Mesenteric fat pad (tissue), 1 donor: ENCODE data around the gene ADH1B. TPM values are rescaled to one million over a fixed set of nuclear protein-coding genes. Genes with fewer than 3 reads are reported as not detected.

Source experiments
- total RNA-seq: library from RNA; stranded (reverse); fragmentation: NEBNext Ultra II Directional; extraction: Animal tissue kit (Norgen Biotek cat#: 25700); gene quantifications from one replicate; pipeline ENCODE4 v1.2.1, GENCODE V29; 2021
- donor health status: DM: yes; HTN: yes; CAD: no.

ADH1B gene
- total RNA-seq, 1 donor from 2014 or later, result 2,315 TPM

Other genes starting within 250 kb of the ADH1B start
- gene ADH5, start 232.6 kb downstream of the ADH1B start, total RNA-seq, result 296 TPM
- 4.8 TPM for gene ADH4, start 177.1 kb downstream of the ADH1B start, total RNA-seq
- not detected for gene ADH6, start 102.2 kb downstream of the ADH1B start, total RNA-seq
- 11.8 TPM for gene ADH1A, start 30.4 kb downstream of the ADH1B start, total RNA-seq
- 79.9 TPM for gene ADH1C, start 31.3 kb upstream of the ADH1B start, total RNA-seq
- not detected for gene ADH7, start 113.9 kb upstream of the ADH1B start, total RNA-seq
- not detected for gene C4orf17, start 189.6 kb upstream of the ADH1B start, total RNA-seq
- 4.1 TPM for gene TRMT10A, start 242.6 kb upstream of the ADH1B start, total RNA-seq